Measurements from ENCODE around the gene PSRC1.
A peak's percentile ranks its signal among the peaks of the same experiment; 100 is the strongest.

Gene PSRC1

DNA sequence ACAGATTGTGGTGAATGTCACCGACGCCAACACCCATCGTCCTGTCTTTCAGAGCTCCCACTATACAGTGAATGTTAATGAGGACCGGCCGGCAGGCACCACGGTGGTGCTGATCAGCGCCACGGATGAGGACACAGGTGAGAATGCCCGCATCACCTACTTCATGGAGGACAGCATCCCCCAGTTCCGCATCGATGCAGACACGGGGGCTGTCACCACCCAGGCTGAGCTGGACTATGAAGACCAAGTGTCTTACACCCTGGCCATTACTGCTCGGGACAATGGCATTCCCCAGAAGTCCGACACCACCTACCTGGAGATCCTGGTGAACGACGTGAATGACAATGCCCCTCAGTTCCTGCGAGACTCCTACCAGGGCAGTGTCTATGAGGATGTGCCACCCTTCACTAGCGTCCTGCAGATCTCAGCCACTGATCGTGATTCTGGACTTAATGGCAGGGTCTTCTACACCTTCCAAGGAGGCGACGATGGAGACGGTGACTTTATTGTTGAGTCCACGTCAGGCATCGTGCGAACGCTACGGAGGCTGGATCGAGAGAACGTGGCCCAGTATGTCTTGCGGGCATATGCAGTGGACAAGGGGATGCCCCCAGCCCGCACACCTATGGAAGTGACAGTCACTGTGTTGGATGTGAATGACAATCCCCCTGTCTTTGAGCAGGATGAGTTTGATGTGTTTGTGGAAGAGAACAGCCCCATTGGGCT lies 30.6 kb downstream of the PSRC1 start:
- no peak for TF ChIP-seq CTCF (IDR thresholded peaks at IDR 0.05; ENCODE audit: low read depth, low read length, missing control alignments)
- DNase-seq (ENCODE audit: low read depth): no peak
- H3K4me3 ChIP-seq (ENCODE audit: low read depth, low read length): no peak overlapping the region

- no peak overlapping the region for H3K4me3 ChIP-seq (ENCODE audit: low read depth, low read length)
- no peak for DNase-seq (ENCODE audit: low read depth)
- TF ChIP-seq CTCF (IDR thresholded peaks at IDR 0.05; ENCODE audit: low read depth, low read length, missing control alignments): no peak
Measured at GRCh38 chr1:109251277-109252166, 31.4 kb downstream of the PSRC1 start.

- DNase-seq (ENCODE audit: low read depth): no peak
- no peak for TF ChIP-seq CTCF (IDR thresholded peaks at IDR 0.05; ENCODE audit: low read depth, low read length, missing control alignments)
- H3K4me3 ChIP-seq (ENCODE audit: low read depth, low read length): no peak overlapping the region
Measured at GRCh38 chr1:109250454-109251276, 32.3 kb downstream of the PSRC1 start.

DNA sequence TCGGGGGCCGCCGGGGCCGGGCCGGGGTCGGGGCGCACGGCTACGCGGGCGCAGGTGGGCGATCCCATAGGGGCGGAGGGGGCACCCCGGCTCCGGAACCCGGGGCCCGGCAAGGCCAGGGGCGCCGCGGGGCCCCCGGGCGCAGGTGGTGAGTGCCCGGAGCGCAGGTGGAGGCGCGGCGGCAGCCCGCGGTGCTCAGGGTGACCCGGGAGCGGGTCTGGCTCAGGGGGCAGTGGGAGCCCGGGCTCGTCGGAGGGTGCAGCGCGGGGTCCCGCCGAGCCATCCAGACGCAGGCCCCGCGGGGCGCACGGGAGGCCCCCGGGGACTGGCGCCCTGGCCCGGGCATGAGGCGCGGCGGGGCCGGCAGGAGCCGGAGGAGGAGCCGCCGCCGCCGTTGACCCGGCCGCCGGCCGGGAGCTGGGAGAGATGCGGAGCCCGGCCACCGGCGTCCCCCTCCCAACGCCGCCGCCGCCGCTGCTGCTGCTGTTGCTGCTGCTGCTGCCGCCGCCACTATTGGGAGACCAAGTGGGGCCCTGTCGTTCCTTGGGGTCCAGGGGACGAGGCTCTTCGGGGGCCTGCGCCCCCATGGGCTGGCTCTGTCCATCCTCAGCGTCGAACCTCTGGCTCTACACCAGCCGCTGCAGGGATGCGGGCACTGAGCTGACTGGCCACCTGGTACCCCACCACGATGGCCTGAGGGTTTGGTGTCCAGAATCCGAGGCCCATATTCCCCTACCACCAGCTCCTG lies 33.1 kb downstream of the PSRC1 start:
- DNase-seq (ENCODE audit: low read depth): no peak
- H3K4me3 ChIP-seq (ENCODE audit: low read depth, low read length): peak overlapping the region; percentile 47; the same call in 1 of the 2 replicates
- TF ChIP-seq CTCF (IDR thresholded peaks at IDR 0.05; ENCODE audit: low read depth, low read length, missing control alignments): no peak

DNA sequence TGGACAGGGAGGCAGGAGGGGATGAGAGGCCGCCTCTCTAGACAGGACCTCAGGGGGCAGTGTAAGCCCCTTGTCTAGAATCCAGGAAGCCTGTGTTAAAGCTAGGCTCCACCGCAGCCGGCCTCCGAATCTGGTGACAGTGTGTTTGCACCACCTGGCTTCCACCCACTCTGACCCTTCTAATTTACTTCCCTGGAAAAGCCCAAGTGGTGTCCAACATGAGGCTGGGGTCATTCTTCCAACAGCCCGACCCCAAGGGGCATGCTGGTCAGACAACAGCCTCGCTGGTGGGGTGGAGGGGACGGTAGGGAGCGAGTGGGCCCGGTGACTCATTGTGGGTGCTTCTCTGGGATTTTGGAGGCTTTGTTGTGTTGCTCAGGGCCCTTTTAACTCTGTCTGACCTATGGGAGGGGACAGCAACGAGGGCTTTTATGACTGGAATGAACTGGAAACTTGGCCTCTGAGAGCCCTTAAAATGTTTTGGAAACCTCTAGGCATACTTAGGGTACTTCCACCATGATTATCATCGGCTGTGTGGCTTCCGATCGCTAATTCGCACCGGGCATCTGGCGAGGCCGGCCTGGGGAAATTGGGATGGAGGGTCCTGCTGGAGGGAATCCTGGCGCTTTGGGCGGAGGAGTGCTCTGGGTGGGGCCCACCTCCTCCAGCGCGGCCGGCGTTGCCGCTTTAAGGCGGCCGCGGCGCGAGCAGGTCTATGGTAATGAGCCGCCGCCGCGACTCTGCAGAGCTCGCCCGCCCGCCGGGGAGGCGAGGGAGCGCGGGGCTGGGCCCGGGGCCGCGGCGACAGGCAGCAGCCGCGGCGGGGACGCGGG lies 33.9 kb downstream of the PSRC1 start, which contains the start of gene CELSR2:
CELSR2 (plus strand) TSS at position 743 of the 833 bp plus-strand sequence. CDS start 541 bp downstream, outside the sequence.
- DNase-seq (ENCODE audit: low read depth): no peak
- TF ChIP-seq CTCF (IDR thresholded peaks at IDR 0.05; ENCODE audit: low read depth, low read length, missing control alignments): no peak
- H3K4me3 ChIP-seq (ENCODE audit: low read depth, low read length): peak within 1 kb of the TSS; percentile 47; the same call in 1 of the 2 replicates
